Natural killer cell (primary cell): Measurements from ENCODE around the gene ZNF521. TPM values are rescaled to one million over a fixed set of nuclear protein-coding genes. Genes with fewer than 3 reads are reported as not detected.

Experiments
- ATAC-seq, 3 donors: fragments of 150-1000 bp in 2 of 3; fragments of 200-7000 bp in 1 of 3; cut with Tn5 transposase; 1 replicate in 1 of 3; 2 replicates in 2 of 3; pipeline ENCODE4 v1.10.0; 2021; ENCODE audit warnings: mild to moderate bottlenecking in 2 of 3, moderate library complexity in 2 of 3
- DNase-seq, 2 donors: peaks; one replicate each; pipeline versions ENCODE4 v3.0.0 to v3.0.0-alpha.2; 2013 to 2021; ENCODE audit warnings: mixed read lengths in 1 of 2
- H3K27ac ChIP-seq: one replicate; pipeline ENCODE4 v1.5.1; 2013; ENCODE audit warnings: mild to moderate bottlenecking, low read length
- H3K27me3 ChIP-seq: one replicate; pipeline ENCODE4 v1.6.1; 2013; ENCODE audit warnings: low read length; ENCODE audit not compliant: control insufficient read depth, insufficient read depth
- H3K36me3 ChIP-seq: one replicate; pipeline ENCODE4 v1.6.1; 2013; ENCODE audit warnings: low read length; ENCODE audit not compliant: control insufficient read depth, insufficient read depth
- H3K4me1 ChIP-seq: one replicate; pipeline ENCODE4 v1.6.1; 2013; ENCODE audit warnings: low read length; ENCODE audit not compliant: control insufficient read depth, insufficient read depth
- H3K4me3 ChIP-seq: one replicate; pipeline ENCODE4 v1.5.1; 2013; ENCODE audit warnings: low read length
- H3K9me3 ChIP-seq: one replicate; pipeline ENCODE4 v1.6.1; 2013; ENCODE audit warnings: low read length; ENCODE audit not compliant: control insufficient read depth, insufficient read depth
- H3K27ac Mint-ChIP-seq, 2 donors: one replicate each; pipeline ENCODE4 v1.8.0; 2022; ENCODE audit warnings: mild to moderate bottlenecking in 2 of 2, mixed read lengths in 2 of 2, moderate library complexity in 1 of 2
- H3K27me3 Mint-ChIP-seq, 2 donors: one replicate each; pipeline ENCODE4 v1.8.0; 2022; ENCODE audit warnings: low read depth in 2 of 2, mixed read lengths in 2 of 2
- H3K36me3 Mint-ChIP-seq: one replicate; pipeline ENCODE4 v1.8.0; 2022; ENCODE audit warnings: mixed read lengths
- H3K4me1 Mint-ChIP-seq, 2 donors: one replicate each; pipeline ENCODE4 v1.8.0; 2022; ENCODE audit warnings: mixed read lengths in 2 of 2
- H3K4me3 Mint-ChIP-seq: one replicate; pipeline ENCODE4 v1.8.0; 2022; ENCODE audit warnings: mild to moderate bottlenecking, moderate library complexity, mixed read lengths
- H3K9me3 Mint-ChIP-seq, 2 donors: one replicate each; pipeline ENCODE4 v1.8.0; 2022; ENCODE audit warnings: mixed read lengths in 2 of 2
- WGBS: methylation state at CpG from one replicate; pipeline ENCODE4 v1.1.7; 2013; ENCODE audit warnings: missing lambda C conversion rate; ENCODE audit not compliant: insufficient coverage; 5-methylcytosine and 5-hydroxymethylcytosine counted together
- intact Hi-C: fragments of 100-400 bp; cut with micrococcal nuclease; formaldehyde crosslinking; loops from one replicate; pipeline ENCODE4 v1.14.2; 2022
- total RNA-seq, 4 donors: library from RNA; stranded (reverse); fragments of 120-200 nt in 1 of 4; gene quantifications; one replicate each; pipeline versions ENCODE4 v1.2.3 to v1.2.4, GENCODE V29; 2013 to 2022
- TF ChIP-seq, protein P1 (sequence below): fragments of 200-600 bp; IDR thresholded peaks from one replicate; pipeline ENCODE4 v1.8.0; 2022; ENCODE audit warnings: antibody characterized with exemption

The ZNF521 gene
- total RNA-seq, 3 donors from 2014 or later (not counting 1 experiment from before 2014, with no cell fraction given) = 0.19 to 3.5 (median 0.54) TPM

DNA sequence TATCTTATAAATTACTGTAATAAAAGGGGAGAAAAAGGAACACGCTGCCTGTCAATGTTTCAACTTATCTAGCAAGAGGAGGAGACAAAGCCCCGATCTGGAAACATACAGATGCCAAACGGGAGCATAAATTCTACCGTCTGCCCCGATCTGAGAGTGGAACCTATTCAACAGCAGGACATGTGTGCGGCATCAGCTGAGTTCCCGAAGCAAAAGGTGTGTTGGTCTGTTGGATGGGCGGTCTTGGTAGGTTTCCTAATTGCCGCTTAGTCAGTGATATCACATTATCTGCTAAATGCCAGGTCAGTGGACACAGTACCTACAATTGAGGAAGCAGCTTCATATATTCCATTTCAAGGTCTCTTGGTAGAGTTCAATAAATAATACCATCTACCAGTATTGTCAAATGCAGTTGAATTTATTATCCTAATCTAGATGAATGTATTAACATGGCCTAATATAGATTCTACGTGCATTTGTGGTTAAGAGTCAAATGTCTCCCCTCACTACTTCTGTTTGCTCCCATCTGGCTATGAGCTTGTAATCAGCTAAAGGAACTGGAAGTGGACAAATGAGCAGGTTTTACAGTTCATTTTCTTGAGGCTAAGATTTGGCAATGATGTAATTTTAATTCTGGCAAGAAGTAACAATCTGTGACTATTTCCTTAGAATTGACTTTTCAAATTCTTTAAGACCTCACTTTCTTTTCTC, 219.0 kb downstream of the ZNF521 start:
- no peak overlapping the region for H3K4me3 Mint-ChIP-seq
- Histone ChIP-seq H3K36me3 (no peaks in the 10 kb centered on the region), H3K9me3 (no peaks in the 10 kb centered on the region), H3K4me1 (no peaks in the 10 kb centered on the region), H3K27ac (no peak overlapping the region), H3K4me3 (no peak overlapping the region), H3K27me3 (no peaks in the 10 kb centered on the region)
- no peak for DNase-seq
- H3K27ac Mint-ChIP-seq = no peak overlapping the region
- TF ChIP-seq, protein P1, sequence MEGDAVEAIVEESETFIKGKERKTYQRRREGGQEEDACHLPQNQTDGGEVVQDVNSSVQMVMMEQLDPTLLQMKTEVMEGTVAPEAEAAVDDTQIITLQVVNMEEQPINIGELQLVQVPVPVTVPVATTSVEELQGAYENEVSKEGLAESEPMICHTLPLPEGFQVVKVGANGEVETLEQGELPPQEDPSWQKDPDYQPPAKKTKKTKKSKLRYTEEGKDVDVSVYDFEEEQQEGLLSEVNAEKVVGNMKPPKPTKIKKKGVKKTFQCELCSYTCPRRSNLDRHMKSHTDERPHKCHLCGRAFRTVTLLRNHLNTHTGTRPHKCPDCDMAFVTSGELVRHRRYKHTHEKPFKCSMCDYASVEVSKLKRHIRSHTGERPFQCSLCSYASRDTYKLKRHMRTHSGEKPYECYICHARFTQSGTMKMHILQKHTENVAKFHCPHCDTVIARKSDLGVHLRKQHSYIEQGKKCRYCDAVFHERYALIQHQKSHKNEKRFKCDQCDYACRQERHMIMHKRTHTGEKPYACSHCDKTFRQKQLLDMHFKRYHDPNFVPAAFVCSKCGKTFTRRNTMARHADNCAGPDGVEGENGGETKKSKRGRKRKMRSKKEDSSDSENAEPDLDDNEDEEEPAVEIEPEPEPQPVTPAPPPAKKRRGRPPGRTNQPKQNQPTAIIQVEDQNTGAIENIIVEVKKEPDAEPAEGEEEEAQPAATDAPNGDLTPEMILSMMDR = no peak
- no peaks in the 10 kb centered on the region for H3K36me3 Mint-ChIP-seq
- peaks cover 0 to 8% of the 10 kb centered on the region in 2 donors for H3K27me3 Mint-ChIP-seq
- no peaks in the 10 kb centered on the region for H3K4me1 Mint-ChIP-seq
- ATAC-seq = no peak
- intact Hi-C loops = no loop called here
- 96% methylated on average over 9 of the region's 10 CpGs for WGBS
- no peaks in the 10 kb centered on the region for H3K9me3 Mint-ChIP-seq

GRCh38 chr18:25126751-25127150, 225.2 kb downstream of the ZNF521 start:
- no peak for ATAC-seq
- 86% methylated on average over 1 of the region's 1 CpG for WGBS

DNA sequence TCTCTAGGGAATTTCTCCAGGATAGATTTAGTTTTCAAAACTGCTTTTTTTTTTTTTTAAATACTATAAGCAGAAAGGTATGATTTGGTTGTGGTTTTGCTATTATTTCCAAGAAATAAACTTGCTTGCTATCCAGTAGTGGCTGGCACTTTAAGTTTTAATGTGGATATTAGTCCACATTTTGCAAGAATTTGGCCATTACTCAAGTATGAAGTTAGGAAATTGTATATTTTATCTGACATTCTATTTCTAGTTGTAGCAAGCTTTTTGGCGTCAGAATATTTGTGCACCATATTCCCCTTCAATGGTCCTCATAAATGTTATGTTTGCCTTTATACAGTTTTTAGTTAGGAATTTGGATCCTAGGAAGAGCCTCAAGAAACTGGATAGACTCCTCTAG, 226.3 kb downstream of the ZNF521 start:
- Histone ChIP-seq H3K27ac (no peak overlapping the region), H3K4me3 (no peak overlapping the region), H3K27me3 (no peaks in the 10 kb centered on the region), H3K4me1 (no peaks in the 10 kb centered on the region), H3K36me3 (no peaks in the 10 kb centered on the region), H3K9me3 (no peaks in the 10 kb centered on the region)
- ATAC-seq (no peak), DNase-seq (no peak)
- no CpG with 5 or more reads among the region's 1 CpG for WGBS
- H3K27me3 Mint-ChIP-seq = peaks cover 3 to 16% of the 10 kb centered on the region in 2 donors
- no peaks in the 10 kb centered on the region for H3K4me1 Mint-ChIP-seq
- no peaks in the 10 kb centered on the region for H3K9me3 Mint-ChIP-seq
- intact Hi-C loops = no loop called here
- TF ChIP-seq, protein P1 = no peak
- H3K36me3 Mint-ChIP-seq = no peaks in the 10 kb centered on the region
- no peak overlapping the region for H3K4me3 Mint-ChIP-seq
- no peak overlapping the region for H3K27ac Mint-ChIP-seq

More at GRCh38 chr18:25126751-25127150, 225.2 kb downstream of the ZNF521 start:
- no peak for DNase-seq
- Mint-ChIP-seq H3K36me3 (no peaks in the 10 kb centered on the region), H3K9me3 (no peaks in the 10 kb centered on the region), H3K4me1 (no peaks in the 10 kb centered on the region), H3K27me3 (peaks cover 3 to 16% of the 10 kb centered on the region in 2 donors), H3K27ac (no peak overlapping the region), H3K4me3 (no peak overlapping the region)
- TF ChIP-seq, protein P1 = no peak
- no peaks in the 10 kb centered on the region for H3K36me3 ChIP-seq
- intact Hi-C loops = no loop called here
- no peaks in the 10 kb centered on the region for H3K4me1 ChIP-seq
- H3K27ac ChIP-seq = no peak overlapping the region
- H3K4me3 ChIP-seq = no peak overlapping the region
- no peaks in the 10 kb centered on the region for H3K27me3 ChIP-seq
- H3K9me3 ChIP-seq = no peaks in the 10 kb centered on the region
